ENCODE measurements around the gene FARS2.

GRCh38 chr6:5693225-5694145 lies 432.2 kb downstream of the FARS2 start:
- TF ChIP-seq, protein P1, sequence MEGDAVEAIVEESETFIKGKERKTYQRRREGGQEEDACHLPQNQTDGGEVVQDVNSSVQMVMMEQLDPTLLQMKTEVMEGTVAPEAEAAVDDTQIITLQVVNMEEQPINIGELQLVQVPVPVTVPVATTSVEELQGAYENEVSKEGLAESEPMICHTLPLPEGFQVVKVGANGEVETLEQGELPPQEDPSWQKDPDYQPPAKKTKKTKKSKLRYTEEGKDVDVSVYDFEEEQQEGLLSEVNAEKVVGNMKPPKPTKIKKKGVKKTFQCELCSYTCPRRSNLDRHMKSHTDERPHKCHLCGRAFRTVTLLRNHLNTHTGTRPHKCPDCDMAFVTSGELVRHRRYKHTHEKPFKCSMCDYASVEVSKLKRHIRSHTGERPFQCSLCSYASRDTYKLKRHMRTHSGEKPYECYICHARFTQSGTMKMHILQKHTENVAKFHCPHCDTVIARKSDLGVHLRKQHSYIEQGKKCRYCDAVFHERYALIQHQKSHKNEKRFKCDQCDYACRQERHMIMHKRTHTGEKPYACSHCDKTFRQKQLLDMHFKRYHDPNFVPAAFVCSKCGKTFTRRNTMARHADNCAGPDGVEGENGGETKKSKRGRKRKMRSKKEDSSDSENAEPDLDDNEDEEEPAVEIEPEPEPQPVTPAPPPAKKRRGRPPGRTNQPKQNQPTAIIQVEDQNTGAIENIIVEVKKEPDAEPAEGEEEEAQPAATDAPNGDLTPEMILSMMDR (IDR thresholded peaks at IDR 0.05) = no peak
- no peak for TF ChIP-seq POLR2AphosphoS5 (IDR thresholded peaks at IDR 0.05)
